ENCODE data around the gene HSF5.
A peak's percentile ranks its signal among the peaks of the same experiment; 100 is the strongest.
"Not testable (repeated sequence)": the region's sequence is repeated elsewhere in the genome, so short reads cannot be mapped to it uniquely, and the experiment has no call there.

HSF5 gene

DNA sequence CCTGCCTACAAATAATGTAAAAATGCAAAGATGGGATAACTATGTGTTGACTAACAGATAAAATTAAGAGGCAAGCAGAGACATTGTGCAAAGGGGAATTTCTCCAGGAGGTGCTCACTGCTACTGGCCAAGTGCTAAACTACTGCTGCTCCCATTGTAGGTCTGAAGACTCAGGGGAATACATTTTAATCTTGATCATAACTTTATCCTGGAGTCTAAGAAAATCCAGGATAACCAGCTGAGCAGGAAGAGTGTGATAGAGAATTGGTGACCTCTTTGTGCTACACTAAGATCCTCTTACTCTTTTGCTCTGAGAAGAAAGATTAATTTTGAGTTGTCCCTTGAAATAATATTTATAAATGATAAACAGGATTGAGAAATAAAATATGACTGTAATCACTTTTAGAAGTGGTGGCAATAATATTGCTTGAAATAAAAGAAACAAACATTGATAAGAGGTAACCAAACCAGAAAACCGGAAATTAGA, 76.8 kb downstream of the HSF5 start:
- DNase-seq, result no peak

DNA sequence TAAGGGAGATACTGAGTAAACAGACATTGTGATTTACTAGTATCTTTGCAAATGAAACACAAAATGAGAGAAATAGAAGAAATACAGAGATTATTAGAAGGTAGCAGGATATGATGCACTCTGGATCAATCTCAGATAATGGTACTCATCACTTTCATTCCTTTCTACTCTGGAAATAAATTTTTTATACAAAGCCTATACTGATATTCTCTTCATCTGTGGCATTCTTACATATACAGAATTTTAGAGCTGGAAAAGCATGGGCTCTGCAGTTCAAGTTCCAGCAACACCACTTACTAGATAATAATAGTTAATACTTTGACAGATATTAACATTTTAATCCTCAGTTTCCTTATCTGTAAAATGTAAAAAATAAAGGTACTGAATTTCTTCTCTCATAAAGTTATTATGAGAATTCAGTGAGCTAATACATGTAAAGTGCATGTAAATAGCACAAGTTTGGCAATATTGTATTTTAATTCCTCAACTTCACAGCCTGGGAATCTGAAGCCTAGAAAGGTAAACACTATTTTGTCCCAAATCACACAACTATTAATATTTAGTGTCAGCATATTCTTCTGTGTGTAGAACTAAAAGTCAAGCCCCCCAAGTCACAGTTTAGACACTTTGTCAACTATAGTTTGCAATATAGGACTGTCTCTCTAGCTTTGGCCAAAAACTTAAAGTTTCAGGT, 77.3 kb downstream of the HSF5 start:
- DNase-seq, result no peak

DNA sequence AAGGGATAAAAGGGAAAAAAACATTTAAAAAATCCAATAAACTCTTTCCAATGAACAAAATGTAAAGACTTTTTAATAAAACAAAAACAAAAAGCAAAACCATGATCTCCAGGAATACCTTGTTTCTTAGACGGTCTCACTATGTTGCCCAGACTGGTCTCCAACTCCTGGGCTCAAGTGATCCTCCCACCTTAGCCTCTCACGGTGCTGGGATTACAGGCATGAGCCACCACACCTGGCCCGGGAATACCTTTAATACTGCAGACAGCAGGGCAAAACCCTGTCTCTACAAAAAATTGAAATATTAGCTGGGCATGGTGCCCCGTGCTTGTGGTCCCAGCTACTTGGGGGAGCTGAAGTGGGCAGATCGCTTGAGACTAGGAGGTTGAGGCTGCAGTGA, 78.8 kb downstream of the HSF5 start:
- DNase-seq, result no peak

DNA sequence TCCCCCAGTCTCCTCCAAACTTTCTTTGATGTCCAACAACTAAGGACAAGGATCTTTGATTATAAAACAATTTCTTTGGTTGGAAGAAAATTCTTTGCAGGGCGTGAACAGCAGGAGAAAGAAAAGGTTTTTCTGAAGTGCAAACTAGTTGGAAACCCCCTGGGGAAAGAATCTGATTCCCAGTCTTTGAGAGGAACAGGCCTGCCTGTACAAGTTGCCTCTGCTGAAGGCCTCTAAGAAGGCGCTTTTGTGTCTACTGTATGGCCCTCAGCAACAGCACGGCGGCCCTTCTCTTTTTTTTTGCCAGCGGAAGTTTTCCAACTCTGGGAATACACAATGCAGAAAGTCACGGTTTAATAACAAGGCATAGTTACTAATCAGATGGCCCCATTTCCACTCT, 84.9 kb downstream of the HSF5 start:
- DNase-seq, result no peak

DNA sequence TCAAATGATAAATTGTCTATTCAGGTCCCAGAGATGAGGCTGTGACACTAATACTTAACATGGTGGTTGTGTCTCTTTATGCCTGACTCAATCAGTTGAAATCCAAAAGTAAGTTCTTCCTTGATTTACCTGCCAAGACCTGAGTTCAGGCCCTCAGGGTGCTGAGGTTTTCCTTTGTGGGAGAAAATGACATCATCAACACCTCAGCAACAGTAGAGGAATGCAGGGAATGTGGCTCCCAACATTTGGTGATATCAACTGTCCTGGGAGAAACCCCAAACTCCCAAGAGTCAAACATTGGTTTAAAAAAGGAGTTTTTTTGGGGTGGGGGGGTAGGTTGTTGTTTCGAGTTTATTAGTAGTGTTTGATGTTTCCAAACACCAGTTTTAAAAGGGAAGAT, 85.5 kb downstream of the HSF5 start:
- DNase-seq, result no peak

DNA sequence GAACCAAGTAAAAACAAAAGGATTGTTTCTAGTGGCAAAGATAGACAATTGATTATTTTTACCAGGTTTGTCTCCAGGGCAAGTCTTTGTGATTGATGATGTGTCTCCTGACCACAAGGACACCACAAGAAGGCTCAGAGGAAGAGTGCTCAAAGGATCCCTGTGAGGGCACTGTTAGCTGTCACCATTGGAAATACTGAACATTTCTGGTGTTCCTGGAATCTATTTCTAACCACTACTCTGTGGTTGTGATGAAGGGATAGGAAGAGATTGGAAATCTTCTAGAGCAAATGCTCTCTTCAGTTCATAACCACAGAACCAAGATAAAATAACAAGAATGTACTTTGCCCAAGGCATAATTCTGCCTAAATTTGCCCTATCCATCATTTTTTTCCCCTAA, 86.2 kb downstream of the HSF5 start:
- no peak for DNase-seq

DNA sequence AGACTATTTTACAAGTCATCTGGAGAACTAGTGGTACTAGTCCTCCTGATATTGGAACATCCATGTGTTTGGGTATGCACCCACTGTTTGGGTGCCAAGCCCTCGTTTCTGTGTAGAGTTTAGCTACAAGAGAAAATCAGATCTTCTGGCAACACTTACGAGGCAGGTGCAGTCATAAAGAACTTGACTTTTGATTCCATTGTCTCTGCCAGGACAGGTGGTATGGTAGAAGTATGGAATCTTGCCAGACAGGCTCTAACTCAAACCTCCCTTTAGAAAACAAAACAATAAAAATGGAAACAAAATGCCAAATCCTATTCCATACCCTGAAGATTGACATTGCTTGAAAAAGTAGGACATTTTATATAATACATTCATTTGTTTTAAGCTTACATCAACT, 86.9 kb downstream of the HSF5 start:
- DNase-seq, result peak; percentile 65

DNA sequence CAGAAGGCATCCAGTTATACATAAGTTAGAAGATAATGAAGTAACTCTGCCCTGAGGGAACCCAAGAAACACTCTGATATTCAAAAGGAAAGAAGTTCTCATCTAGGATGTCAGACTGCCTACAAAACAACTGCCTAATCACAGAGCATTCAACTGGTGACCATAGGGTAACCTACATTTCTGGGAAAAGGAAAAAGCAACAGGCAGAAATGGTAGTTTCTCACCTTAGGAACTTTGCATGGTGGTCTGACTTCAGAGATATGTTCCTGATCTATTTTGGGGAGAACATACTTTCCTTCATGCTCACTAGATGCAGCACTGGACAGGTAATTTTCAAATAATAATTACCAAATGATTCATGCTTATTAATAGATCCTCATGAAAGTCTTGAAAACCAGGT, 87.4 kb downstream of the HSF5 start:
- no peak for DNase-seq

DNA sequence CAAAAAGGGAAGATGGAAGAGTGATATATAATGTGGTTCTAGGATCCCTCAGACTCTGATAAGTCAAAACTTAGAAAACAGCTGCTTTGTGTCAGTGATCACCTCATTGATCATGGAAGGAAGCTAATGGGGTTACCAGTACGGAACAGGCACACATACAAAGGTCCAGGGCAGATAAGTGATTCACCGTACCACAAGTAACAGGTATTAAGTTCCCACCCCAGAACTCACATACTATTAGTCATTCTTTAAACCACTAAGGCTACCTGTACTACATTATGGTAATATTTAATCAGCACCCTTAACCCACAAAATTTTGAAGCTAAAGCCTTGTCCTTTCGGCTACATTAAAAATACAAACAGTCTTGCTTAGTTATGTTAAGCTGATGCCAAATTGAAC, 88.2 kb downstream of the HSF5 start:
- DNase-seq, result no peak

DNA sequence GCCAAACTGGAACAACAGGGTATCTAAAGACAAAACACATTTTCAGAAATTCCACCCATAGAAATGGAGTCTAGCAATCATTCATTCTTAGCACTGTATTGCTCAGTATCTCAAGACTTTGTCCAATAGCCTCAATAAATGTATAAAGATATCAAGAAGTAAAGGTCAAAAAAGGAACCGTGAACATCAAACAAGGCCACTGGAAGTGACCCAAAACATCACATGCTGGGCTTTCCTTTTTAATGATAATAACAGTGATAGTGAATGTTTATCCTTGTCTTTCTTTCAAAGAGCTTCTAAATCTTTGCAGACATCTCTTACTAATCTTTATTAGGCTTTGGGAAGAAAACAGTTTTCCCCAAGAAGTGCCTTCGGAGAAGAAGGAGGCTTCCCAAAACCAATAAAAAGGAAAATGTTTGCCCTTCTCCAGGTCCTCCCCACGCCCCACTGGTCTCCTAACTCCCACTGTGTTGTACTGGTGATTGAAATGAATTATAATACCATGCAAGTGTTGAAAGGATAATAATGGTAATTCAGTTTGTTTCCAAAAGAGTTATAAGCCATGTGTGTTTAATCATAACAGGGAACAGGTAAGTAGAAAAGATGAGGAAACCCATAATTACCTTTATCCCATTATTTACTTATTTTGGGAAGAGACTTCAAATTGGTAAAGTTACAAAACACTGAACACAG, 89.5 kb downstream of the HSF5 start:
- DNase-seq, result no peak

DNA sequence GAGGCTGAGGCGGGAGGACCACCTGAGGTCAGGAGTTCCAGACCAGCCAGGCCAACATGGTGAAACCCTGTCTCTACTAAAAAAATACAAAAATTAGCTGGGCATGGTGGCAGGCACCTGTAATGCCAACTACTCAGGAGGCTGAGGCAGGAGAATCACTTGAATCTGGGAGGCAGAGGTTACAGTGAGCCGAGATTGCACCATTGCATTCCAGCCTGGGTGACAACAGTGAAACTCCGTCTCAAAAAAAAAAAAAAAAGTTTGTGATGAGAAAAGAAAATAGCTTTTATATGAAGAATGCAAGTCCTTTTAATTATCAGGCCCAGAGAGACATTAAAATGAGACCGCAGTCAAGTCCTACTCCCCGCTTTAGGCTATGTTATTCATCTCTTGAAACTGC, 90.8 kb downstream of the HSF5 start:
- not testable (repeated sequence) for DNase-seq

DNA sequence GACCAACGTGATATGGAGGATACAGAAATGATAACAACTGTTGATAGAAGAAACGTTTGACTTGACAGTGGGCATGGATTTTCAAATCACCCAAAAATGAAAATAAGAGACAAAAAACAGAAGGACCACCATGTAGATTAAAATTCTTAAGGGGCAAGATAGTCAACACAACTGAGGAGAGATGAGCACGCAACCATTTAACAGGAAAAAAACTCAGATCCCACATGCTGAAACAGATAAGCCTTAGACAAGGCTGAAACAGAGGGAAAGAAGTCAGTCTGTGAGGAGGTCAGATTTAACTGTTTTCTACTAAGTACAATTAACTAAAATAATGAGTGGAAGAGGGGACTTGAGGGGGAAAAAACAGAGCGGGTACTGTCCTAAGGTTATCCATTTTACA, 92.0 kb downstream of the HSF5 start:
- no peak for DNase-seq

DNA sequence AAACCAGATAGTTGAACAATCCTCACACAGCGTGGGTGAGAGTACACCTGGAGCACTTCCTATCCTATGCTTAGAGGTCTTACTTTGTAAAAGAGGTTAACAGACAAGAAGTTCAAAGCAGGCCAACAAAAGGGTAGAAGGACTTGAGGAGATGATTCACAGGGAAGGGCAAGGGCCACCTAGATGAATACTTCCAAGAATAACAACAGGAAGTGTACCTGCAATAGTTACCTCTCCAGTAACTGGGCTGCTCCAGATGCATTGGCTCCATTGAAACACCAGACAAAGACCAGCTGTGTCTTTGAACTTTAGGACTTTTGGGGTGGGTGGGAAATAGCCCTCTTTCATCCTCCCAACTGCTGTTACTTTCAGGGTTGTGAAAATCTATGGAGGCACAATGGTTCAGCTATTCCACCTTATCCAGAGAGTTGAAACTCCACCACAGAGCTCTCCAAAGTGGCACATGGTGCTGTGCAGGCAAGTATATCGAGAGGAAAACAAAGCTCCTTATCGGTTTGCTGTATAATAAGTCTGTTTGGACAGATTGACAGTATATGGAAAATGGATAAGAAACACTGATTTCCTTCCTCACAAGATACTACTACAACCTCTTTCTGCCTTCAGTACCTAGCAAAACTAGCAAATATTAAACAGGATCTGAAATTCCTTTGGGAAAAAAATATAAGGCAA, 93.5 kb downstream of the HSF5 start:
- peak; percentile 28 for DNase-seq

DNA sequence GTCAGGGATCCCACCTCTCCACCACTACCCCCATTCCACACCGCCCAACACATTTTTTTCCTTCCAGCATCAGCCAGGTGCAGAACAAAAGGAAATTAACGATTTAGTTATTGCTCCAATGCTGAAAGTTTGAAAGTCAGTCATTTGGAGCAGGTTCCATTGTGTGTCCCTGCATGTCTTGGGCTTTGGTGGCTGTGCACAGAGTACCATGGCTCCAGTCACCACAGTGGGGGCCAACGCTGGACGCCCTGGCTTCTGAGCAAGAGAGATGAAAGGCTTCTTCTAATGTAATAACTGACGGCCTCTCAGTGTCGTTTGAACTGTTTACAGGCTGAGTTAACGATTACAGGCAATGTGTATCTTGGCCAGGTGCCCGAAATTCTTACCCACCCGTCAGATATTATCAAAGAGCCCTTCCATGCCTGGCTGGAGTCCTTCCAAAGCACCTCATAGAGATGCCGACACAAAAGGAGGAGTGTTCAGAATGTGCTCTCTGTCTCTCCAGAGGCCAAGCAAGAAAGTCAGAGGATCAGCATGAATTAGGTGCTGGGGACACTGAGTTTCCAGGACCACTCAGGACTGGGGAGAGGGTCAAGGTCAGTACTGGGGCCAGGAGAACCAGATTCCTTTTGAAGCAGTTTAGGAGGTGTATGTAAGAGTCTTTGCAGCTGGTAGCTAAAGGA, 96.8 kb downstream of the HSF5 start:
- peak; percentile 96 for DNase-seq

DNA sequence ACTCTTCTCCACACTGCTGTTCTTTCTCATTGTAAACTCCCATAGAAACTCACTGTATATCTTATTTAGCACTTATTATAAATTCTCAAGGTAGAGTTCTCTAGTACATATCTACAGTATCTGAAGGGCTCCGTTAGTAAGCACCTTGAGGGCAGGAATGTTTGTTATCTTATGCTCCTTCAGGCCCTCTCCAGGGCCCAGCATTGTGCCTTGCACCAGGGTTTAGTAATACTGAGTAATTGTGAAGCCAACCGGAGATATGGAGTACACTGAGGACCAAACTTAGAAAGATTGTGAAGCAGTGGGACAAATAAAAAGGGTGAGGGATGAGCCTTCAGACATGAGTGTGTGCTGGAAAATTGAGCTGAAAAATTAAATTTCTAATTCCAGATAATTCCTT, 97.3 kb downstream of the HSF5 start:
- no peak for DNase-seq

DNA sequence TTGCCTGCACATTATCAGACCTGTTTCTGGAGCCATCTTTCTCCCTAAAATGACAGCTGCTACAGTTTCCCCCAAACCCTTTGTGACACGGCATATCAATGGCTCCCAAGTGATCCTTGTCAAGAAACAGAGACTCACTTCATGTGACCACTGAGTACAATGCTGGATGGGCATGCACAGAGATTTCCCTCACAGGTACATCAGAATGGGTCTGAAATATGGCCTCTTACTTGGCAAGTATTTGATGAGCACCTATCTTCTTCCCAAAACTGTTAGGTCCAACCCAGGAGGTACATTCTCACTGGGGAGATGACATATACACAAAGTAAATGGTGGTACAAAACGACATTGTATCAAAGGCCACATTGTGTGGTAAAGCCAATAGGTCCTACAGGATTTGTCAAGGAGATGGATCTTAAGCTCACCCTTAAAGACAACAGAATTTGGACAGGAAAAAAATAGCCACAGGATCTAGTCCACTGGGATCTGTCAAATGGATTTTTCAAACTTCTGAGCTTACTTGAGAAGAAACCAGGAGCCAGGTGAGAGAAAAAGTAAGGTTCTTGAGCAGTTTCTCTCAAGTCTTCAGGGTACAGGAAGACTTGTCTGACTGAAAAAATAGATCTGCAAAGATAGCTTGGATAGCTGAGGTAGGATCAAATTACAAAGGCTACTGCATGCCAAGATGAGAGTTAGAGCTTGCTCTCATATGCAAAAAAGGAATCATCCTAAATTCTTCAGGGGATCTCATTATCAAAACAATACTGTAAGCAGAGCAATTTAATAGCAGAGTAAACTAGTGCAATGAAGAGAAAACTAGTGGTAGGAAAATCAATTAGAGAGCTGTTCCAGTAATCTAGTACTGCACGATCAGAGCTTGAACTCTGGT, 99.7 kb downstream of the HSF5 start:
- DNase-seq, result no peak

DNA sequence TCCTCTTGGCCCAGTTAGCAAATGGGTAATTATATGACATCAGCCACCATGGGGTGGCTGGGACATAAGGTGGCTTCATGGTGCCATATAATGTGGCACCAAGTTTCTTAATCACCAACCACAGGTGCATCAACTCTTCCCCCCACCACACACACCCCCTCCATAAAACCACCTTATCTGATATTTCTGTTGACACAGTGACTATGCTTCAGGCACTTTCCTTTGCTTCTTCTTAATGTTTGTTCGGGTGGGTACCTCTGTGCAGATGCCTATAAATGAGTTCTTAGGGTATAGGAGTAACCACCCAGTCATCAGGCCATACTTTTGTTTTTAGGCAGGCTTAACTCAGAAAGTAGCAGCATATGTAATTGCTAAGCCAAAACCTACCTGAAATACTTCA, 100.4 kb downstream of the HSF5 start:
- no peak for DNase-seq

DNA sequence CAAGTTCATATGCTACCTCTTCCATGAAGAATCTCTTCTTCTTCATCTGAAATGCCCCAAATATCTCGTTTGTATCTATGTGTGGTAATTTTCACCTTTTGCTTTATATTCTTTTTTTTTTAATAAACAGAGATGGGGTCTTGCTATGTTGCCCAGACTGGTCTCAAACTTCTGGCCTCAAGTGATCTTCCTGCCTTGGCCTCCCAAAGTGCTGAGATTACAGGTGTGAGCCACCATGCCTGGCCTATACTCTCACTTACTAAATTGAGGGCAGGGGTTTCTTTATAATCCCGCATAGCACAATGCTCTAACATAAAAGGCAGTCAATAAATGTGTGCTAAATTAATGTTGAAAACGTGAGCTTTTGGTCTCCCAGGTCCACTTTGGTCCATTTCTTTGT, 101.5 kb downstream of the HSF5 start:
- no peak for DNase-seq

DNA sequence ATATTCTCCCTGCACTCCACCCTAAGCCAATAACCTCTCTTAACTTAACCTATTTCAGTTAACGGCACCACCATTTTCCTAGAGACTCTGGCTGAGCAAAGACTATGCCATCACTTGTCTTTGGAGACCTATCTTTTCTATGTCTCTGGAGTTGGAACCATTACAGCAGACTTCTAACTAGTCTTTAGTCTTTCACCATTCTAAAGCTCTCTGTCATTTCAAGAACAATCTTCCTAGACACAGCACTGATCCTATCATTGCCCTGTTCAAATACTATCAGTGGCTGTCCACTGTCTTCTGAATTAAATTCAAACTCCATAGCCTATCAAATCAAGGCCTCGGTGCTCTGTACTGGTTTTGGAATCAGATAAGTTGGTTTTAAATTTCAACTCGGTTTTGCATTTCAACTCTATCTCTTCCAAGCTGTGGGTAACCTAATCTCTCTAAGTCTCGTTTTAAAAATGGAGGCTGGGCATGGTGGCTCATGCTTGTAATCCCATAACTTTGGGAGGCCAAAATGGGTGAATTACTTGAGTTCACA, 102.8 kb downstream of the HSF5 start:
- DNase-seq, result no peak

DNA sequence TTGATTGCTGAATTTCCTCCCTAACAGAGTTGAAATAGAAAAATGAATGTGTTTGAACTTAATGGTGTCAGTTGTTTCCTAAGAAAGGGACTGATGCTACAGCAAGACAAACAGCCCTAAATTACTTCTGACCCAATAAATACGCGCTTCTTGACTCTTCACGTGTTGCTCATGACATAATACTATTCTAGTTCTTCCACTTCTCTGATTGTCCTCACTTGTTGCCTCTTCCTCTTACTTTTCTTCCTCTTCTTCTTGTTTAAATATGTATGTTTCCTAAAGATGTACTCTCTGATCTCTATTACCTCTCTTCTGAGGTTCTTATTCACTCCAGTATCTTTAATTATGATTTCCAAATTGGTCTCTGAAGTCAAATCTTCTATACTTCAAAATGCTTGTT, 103.3 kb downstream of the HSF5 start:
- DNase-seq, result no peak

DNA sequence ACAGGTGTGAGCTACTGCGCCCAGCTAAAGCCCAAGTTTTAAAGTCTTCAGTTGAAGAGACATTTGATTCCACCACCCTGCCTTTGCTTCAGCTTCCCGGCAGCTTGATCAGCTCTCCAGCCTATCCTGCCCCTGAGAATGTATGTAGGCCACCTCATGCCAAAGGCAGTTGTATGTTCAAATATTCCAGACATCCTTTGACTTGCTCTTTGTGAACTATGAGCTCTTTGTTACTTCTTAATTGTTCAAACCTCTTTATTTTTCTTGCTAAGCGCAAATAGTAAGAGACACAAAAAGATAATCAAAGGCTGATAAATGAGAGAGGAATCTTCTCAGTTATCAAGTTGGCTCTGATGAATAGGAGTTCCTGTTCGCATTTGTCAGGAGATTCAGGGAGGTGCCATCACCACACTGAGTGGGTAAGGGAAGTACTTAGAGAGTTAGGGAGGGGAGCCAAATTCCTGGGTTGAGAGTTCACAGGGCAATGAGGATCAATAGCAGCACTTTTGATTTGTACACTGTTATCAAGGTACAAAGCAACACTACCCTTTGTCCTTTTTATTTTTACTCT, 104.2 kb downstream of the HSF5 start:
- no peak for DNase-seq

DNA sequence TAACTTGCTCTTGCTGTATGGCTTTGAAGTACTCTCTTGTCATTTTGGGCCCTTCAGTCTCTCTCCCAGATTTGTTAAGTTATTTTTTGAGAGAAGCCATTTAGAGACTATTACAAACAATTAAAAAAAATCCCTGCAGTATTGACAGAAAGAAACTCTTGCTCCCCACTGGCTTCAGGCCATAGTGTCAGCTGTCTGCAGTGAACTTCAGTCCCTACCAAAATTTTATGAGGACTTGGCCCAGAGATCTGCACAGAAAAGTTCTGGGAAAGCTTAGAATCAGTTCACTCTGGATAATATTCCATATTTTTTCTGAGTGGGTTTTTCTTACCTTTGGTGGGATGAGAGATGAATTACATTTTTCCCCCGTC, 105.4 kb downstream of the HSF5 start:
- no peak for DNase-seq

Measured in DMS53 (cell line).